H54 (cell line): ENCODE measurements around the gene SPIRE2.
"Not testable (repeated sequence)": the region's sequence is repeated elsewhere in the genome, so short reads cannot be mapped to it uniquely, and the experiment has no call there.

Experiments used
- DNase-seq: peaks from one replicate; pipeline ENCODE4 v3.0.0; 2011; ENCODE audit warnings: low spot score, mixed read lengths; ENCODE audit not compliant: insufficient read length
- FAIRE-seq: peaks from 3 replicates; lab custom pipeline; 2011; peaks lifted over from hg19 to GRCh38; lab: Jason Lieb, UNC
- POLR2A ChIP-seq: IDR thresholded peaks from 2 replicates; pipeline ENCODE4 v1.6.1; 2011; ENCODE audit warnings: low read depth, mild to moderate bottlenecking, low read length

Gene SPIRE2

GRCh38 chr16:89858973-89859614 lies 30.8 kb downstream of the SPIRE2 start:
- no peak for TF ChIP-seq POLR2A
- FAIRE-seq: no peak
- no peak for DNase-seq

GRCh38 chr16:89859615-89860007 lies 31.3 kb downstream of the SPIRE2 start:
- FAIRE-seq: no peak
- DNase-seq: no peak
- no peak for TF ChIP-seq POLR2A

- TF ChIP-seq POLR2A: no peak
- DNase-seq (peak; percentile 90), FAIRE-seq (no peak)
Observed at GRCh38 chr16:89860747-89861304, 32.6 kb downstream of the SPIRE2 start.

GRCh38 chr16:89861648-89862047 lies 33.4 kb downstream of the SPIRE2 start:
- TF ChIP-seq POLR2A: no peak
- FAIRE-seq: no peak
- no peak for DNase-seq

- no peak for DNase-seq
- no peak for TF ChIP-seq POLR2A
- FAIRE-seq: no peak
Observed at GRCh38 chr16:89862732-89863131, 34.5 kb downstream of the SPIRE2 start.

GRCh38 chr16:89863741-89864526 lies 35.7 kb downstream of the SPIRE2 start:
- FAIRE-seq: no peak
- no peak for TF ChIP-seq POLR2A
- DNase-seq: no peak

GRCh38 chr16:89864527-89864820 lies 36.2 kb downstream of the SPIRE2 start:
- no peak for DNase-seq
- FAIRE-seq: no peak
- TF ChIP-seq POLR2A: no peak

GRCh38 chr16:89867918-89868317 lies 39.6 kb downstream of the SPIRE2 start:
- TF ChIP-seq POLR2A: no peak
- FAIRE-seq (no peak), DNase-seq (no peak)

GRCh38 chr16:89869911-89870310 lies 41.6 kb downstream of the SPIRE2 start:
- FAIRE-seq (no peak), DNase-seq (no peak)
- TF ChIP-seq POLR2A: no peak

- no peak for FAIRE-seq
- no peak for TF ChIP-seq POLR2A
- no peak for DNase-seq
Observed at GRCh38 chr16:89870440-89870839, 42.2 kb downstream of the SPIRE2 start.

- 0 out of 2 replicates have a peak, but pooled peaks have one; percentile 10 for TF ChIP-seq POLR2A
- DNase-seq (no peak), FAIRE-seq (no peak)
Observed at GRCh38 chr16:89871895-89872294, 43.6 kb downstream of the SPIRE2 start.

- no peak for FAIRE-seq
- peak; percentile 82 for DNase-seq
- peak; percentile 55 for TF ChIP-seq POLR2A
Observed at GRCh38 chr16:89873109-89873971, 45.1 kb downstream of the SPIRE2 start, which contains the start of gene TCF25. TCF25 (plus strand) TSS chr16:89873592; CDS start chr16:89873668, 76 bp downstream.

- FAIRE-seq (no peak), DNase-seq (peak; percentile 95)
- TF ChIP-seq POLR2A: no peak
Observed at GRCh38 chr16:89873972-89874689, 45.9 kb downstream of the SPIRE2 start.

GRCh38 chr16:89879123-89879522 lies 50.8 kb downstream of the SPIRE2 start:
- not testable (repeated sequence) for FAIRE-seq, DNase-seq
